Effector memory CD8-positive, alpha-beta T cell (primary cell): Measurements from ENCODE around the gene TXNRD1.

Experiments
- ATAC-seq: fragments of 150-1000 bp; cut with Tn5 transposase; replicated peaks from 2 replicates; pipeline ENCODE4 v1.10.0; 2021; ENCODE audit warnings: mild to moderate bottlenecking, moderate library complexity
- DNase-seq, 3 experiments: peaks; one replicate each; pipeline ENCODE4 v3.0.0; 2021
- H3K27ac Mint-ChIP-seq, 2 donors: one replicate each; pipeline ENCODE4 v1.8.0; 2022; ENCODE audit warnings: mild to moderate bottlenecking in 2 of 2, mixed read lengths in 2 of 2, moderate library complexity in 2 of 2
- H3K27me3 Mint-ChIP-seq, 2 donors: one replicate each; pipeline ENCODE4 v1.8.0; 2022; ENCODE audit warnings: mixed read lengths in 2 of 2
- H3K36me3 Mint-ChIP-seq: one replicate; pipeline ENCODE4 v1.8.0; 2022; ENCODE audit warnings: mild to moderate bottlenecking, moderate library complexity, mixed read lengths; ENCODE audit not compliant: insufficient read depth
- H3K4me1 Mint-ChIP-seq, 2 donors: one replicate each; pipeline ENCODE4 v1.8.0; 2022; ENCODE audit warnings: low read depth in 2 of 2, mixed read lengths in 2 of 2
- H3K4me3 Mint-ChIP-seq, 2 donors: one replicate each; pipeline ENCODE4 v1.8.0; 2022; ENCODE audit warnings: mild to moderate bottlenecking in 2 of 2, mixed read lengths in 2 of 2, moderate library complexity in 2 of 2
- H3K9me3 Mint-ChIP-seq, 2 donors: one replicate each; pipeline ENCODE4 v1.8.0; 2022; ENCODE audit warnings: mixed read lengths in 2 of 2

TXNRD1 gene

GRCh38 chr12:104232609-104233280 lies 17.2 kb downstream of the TXNRD1 start:
- peaks cover 9 to 11% of the 10 kb centered on the region in 2 donors for H3K27me3 Mint-ChIP-seq
- H3K9me3 Mint-ChIP-seq = peaks cover 0 to 5% of the 10 kb centered on the region in 2 donors
- ATAC-seq (no peak), DNase-seq (no peak)
- no peak overlapping the region for H3K4me3 Mint-ChIP-seq
- H3K4me1 Mint-ChIP-seq = no peaks in the 10 kb centered on the region
- no peak overlapping the region for H3K27ac Mint-ChIP-seq
- no peaks in the 10 kb centered on the region for H3K36me3 Mint-ChIP-seq

GRCh38 chr12:104234926-104235499 lies 19.4 kb downstream of the TXNRD1 start:
- Mint-ChIP-seq H3K4me3 (no peak overlapping the region), H3K9me3 (peaks cover 0 to 5% of the 10 kb centered on the region in 2 donors), H3K27me3 (peaks cover 9 to 11% of the 10 kb centered on the region in 2 donors), H3K27ac (no peak overlapping the region), H3K36me3 (no peaks in the 10 kb centered on the region), H3K4me1 (no peaks in the 10 kb centered on the region)
- ATAC-seq = no peak
- no peak for DNase-seq

GRCh38 chr12:104237930-104238329 lies 22.4 kb downstream of the TXNRD1 start:
- no peak overlapping the region for H3K27ac Mint-ChIP-seq
- H3K4me1 Mint-ChIP-seq = no peaks in the 10 kb centered on the region
- no peak for ATAC-seq

GRCh38 chr12:104242546-104243206 lies 27.1 kb downstream of the TXNRD1 start:
- Mint-ChIP-seq H3K9me3 (no peaks in the 10 kb centered on the region), H3K27me3 (peaks cover 6 to 16% of the 10 kb centered on the region in 2 donors), H3K4me1 (no peaks in the 10 kb centered on the region), H3K27ac (no peak overlapping the region), H3K36me3 (no peaks in the 10 kb centered on the region), H3K4me3 (no peak overlapping the region)
- DNase-seq = no peak
- ATAC-seq = no peak

More at GRCh38 chr12:104237930-104238329, 22.4 kb downstream of the TXNRD1 start:
- Mint-ChIP-seq H3K27me3 (peaks cover 0 to under 1% of the 10 kb centered on the region in 2 donors), H3K9me3 (peaks cover 0 to under 1% of the 10 kb centered on the region in 2 donors), H3K36me3 (no peaks in the 10 kb centered on the region), H3K4me3 (no peak overlapping the region)
- DNase-seq = no peak

- no peaks in the 10 kb centered on the region for H3K4me1 Mint-ChIP-seq
- no peaks in the 10 kb centered on the region for H3K36me3 Mint-ChIP-seq
- no peak overlapping the region for H3K27ac Mint-ChIP-seq
- H3K4me3 Mint-ChIP-seq = no peak overlapping the region
- DNase-seq (no peak), ATAC-seq (no peak)
- peaks cover 6 to 16% of the 10 kb centered on the region in 2 donors for H3K27me3 Mint-ChIP-seq
- H3K9me3 Mint-ChIP-seq = no peaks in the 10 kb centered on the region
These were observed 28.0 kb downstream of the TXNRD1 start for GRCh38 chr12:104243551-104243950.

GRCh38 chr12:104243971-104244370 lies 28.4 kb downstream of the TXNRD1 start:
- DNase-seq (no peak), ATAC-seq (no peak)
- no peak overlapping the region for H3K4me3 Mint-ChIP-seq
- no peak overlapping the region for H3K27ac Mint-ChIP-seq
- H3K9me3 Mint-ChIP-seq = no peaks in the 10 kb centered on the region
- no peaks in the 10 kb centered on the region for H3K4me1 Mint-ChIP-seq
- H3K27me3 Mint-ChIP-seq = peaks cover 6 to 16% of the 10 kb centered on the region in 2 donors
- H3K36me3 Mint-ChIP-seq = no peaks in the 10 kb centered on the region

- Mint-ChIP-seq H3K9me3 (no peaks in the 10 kb centered on the region), H3K27me3 (peaks cover 6 to 16% of the 10 kb centered on the region in 2 donors), H3K27ac (no peak overlapping the region), H3K4me1 (no peaks in the 10 kb centered on the region), H3K4me3 (no peak overlapping the region), H3K36me3 (no peaks in the 10 kb centered on the region)
- DNase-seq = no peak
- no peak for ATAC-seq
These were observed 32.1 kb downstream of the TXNRD1 start for GRCh38 chr12:104247698-104248097.

GRCh38 chr12:104248444-104248843 lies 32.9 kb downstream of the TXNRD1 start:
- Mint-ChIP-seq H3K27ac (no peak overlapping the region), H3K4me3 (no peak overlapping the region), H3K9me3 (no peaks in the 10 kb centered on the region), H3K36me3 (no peaks in the 10 kb centered on the region), H3K4me1 (no peaks in the 10 kb centered on the region), H3K27me3 (peaks cover 6 to 16% of the 10 kb centered on the region in 2 donors)
- ATAC-seq (no peak), DNase-seq (no peak)

- Mint-ChIP-seq H3K27me3 (peaks cover 6 to 11% of the 10 kb centered on the region in 2 donors), H3K36me3 (no peaks in the 10 kb centered on the region), H3K4me3 (no peak overlapping the region), H3K4me1 (no peaks in the 10 kb centered on the region), H3K9me3 (no peaks in the 10 kb centered on the region), H3K27ac (no peak overlapping the region)
- ATAC-seq (no peak), DNase-seq (no peak)
These were observed 33.4 kb downstream of the TXNRD1 start for GRCh38 chr12:104249017-104249416.

GRCh38 chr12:104249898-104250297 lies 34.3 kb downstream of the TXNRD1 start:
- DNase-seq = no peak
- Mint-ChIP-seq H3K9me3 (no peaks in the 10 kb centered on the region), H3K36me3 (no peaks in the 10 kb centered on the region), H3K4me3 (no peak overlapping the region), H3K27me3 (peaks cover under 1 to 2% of the 10 kb centered on the region in 2 donors), H3K27ac (no peak overlapping the region), H3K4me1 (no peaks in the 10 kb centered on the region)
- no peak for ATAC-seq

GRCh38 chr12:104250366-104251125 lies 35.0 kb downstream of the TXNRD1 start:
- no peak for DNase-seq
- no peaks in the 10 kb centered on the region for H3K27me3 Mint-ChIP-seq
- H3K27ac Mint-ChIP-seq = no peak overlapping the region
- no peak for ATAC-seq
- H3K36me3 Mint-ChIP-seq = no peaks in the 10 kb centered on the region
- H3K4me1 Mint-ChIP-seq = no peaks in the 10 kb centered on the region
- no peaks in the 10 kb centered on the region for H3K9me3 Mint-ChIP-seq
- H3K4me3 Mint-ChIP-seq = no peak overlapping the region

GRCh38 chr12:104257913-104258472 lies 42.4 kb downstream of the TXNRD1 start:
- Mint-ChIP-seq H3K27me3 (no peaks in the 10 kb centered on the region), H3K9me3 (no peaks in the 10 kb centered on the region), H3K27ac (no peak overlapping the region), H3K4me1 (no peaks in the 10 kb centered on the region), H3K4me3 (no peak overlapping the region), H3K36me3 (no peaks in the 10 kb centered on the region)
- DNase-seq = no peak
- no peak for ATAC-seq

- no peaks in the 10 kb centered on the region for H3K4me1 Mint-ChIP-seq
- no peak overlapping the region for H3K27ac Mint-ChIP-seq
- no peaks in the 10 kb centered on the region for H3K27me3 Mint-ChIP-seq
- H3K36me3 Mint-ChIP-seq = no peaks in the 10 kb centered on the region
- H3K4me3 Mint-ChIP-seq = no peak overlapping the region
- no peak for ATAC-seq
- no peak for DNase-seq
- H3K9me3 Mint-ChIP-seq = no peaks in the 10 kb centered on the region
These were observed 43.0 kb downstream of the TXNRD1 start for GRCh38 chr12:104258476-104259067.
